SJCRH30 (cell line): Measurements from ENCODE around the gene NPHP1. TPM values are rescaled to one million over a fixed set of nuclear protein-coding genes. Genes with fewer than 3 reads are reported as not detected.
"Not testable (repeated sequence)": the region's sequence is repeated elsewhere in the genome, so short reads cannot be mapped to it uniquely, and the experiment has no call there.

Experiments used
- DNase-seq, 2 experiments: peaks; one replicate each; pipeline ENCODE4 v3.0.0-alpha.2; 2015 to 2020
- H3K27ac ChIP-seq: fragments of 250-450 bp; sonication (Bioruptor Pico); 2 replicates; pipeline ENCODE4 v1.5.1; 2020; ENCODE audit warnings: mild to moderate bottlenecking, moderate library complexity
- H3K27me3 ChIP-seq: fragments of 250-450 bp; sonication (Bioruptor Pico); 2 replicates; pipeline ENCODE4 v1.5.1; 2020; ENCODE audit warnings: mild to moderate bottlenecking, moderate library complexity
- H3K36me3 ChIP-seq: fragments of 250-450 bp; sonication (Bioruptor Pico); 2 replicates; pipeline ENCODE4 v1.5.1; 2020; ENCODE audit warnings: mild to moderate bottlenecking, moderate library complexity
- H3K4me1 ChIP-seq: fragments of 250-450 bp; sonication (Bioruptor Pico); 2 replicates; pipeline ENCODE4 v1.5.1; 2020; ENCODE audit warnings: mild to moderate bottlenecking, moderate library complexity
- H3K4me3 ChIP-seq: fragments of 250-450 bp; sonication (Bioruptor Pico); 2 replicates; pipeline ENCODE4 v1.5.1; 2020; ENCODE audit warnings: mild to moderate bottlenecking, moderate library complexity
- H3K9me3 ChIP-seq: fragments of 250-450 bp; sonication (Bioruptor Pico); replicated peaks from 2 replicates; pipeline ENCODE4 v1.5.1; 2020; ENCODE audit warnings: mild to moderate bottlenecking, moderate library complexity
- total RNA-seq: library from RNA; depleted of rRNA; stranded (reverse); fragments of >200 nt; shearing (Covaris generic); gene quantifications from 2 replicates; pipeline ENCODE4 v1.2.3, GENCODE V29; 2014; rRNA removed

The NPHP1 gene
- total RNA-seq, 1 experiment from 2014 or later = 4.4 TPM

GRCh38 chr2:110095994-110096633, 108.7 kb downstream of the NPHP1 start:
- no peak overlapping the region for H3K4me3 ChIP-seq
- no peak for DNase-seq
- no peaks in the 10 kb centered on the region for H3K27me3 ChIP-seq
- H3K9me3 ChIP-seq = no peaks in the 10 kb centered on the region
- no peak overlapping the region for H3K27ac ChIP-seq
- 0 out of 2 replicates have a peak, but pooled peaks cover 3% of the 10 kb centered on the region for H3K4me1 ChIP-seq
- no peaks in the 10 kb centered on the region for H3K36me3 ChIP-seq

- not testable (repeated sequence) for H3K27ac ChIP-seq, H3K4me3 ChIP-seq, DNase-seq, H3K36me3 ChIP-seq, H3K4me1 ChIP-seq, H3K27me3 ChIP-seq, H3K9me3 ChIP-seq
These were observed 109.8 kb downstream of the NPHP1 start for GRCh38 chr2:110094884-110095534.

GRCh38 chr2:110093924-110094323, 110.9 kb downstream of the NPHP1 start:
- H3K36me3 ChIP-seq, H3K4me3 ChIP-seq, DNase-seq, H3K27ac ChIP-seq, H3K9me3 ChIP-seq, H3K4me1 ChIP-seq, H3K27me3 ChIP-seq: not testable (repeated sequence)

- not testable (repeated sequence) for H3K27me3 ChIP-seq, H3K4me3 ChIP-seq, H3K4me1 ChIP-seq, H3K36me3 ChIP-seq, H3K27ac ChIP-seq, H3K9me3 ChIP-seq, DNase-seq
These were observed 114.6 kb downstream of the NPHP1 start for GRCh38 chr2:110090164-110090563.

- H3K36me3 ChIP-seq, DNase-seq, H3K4me1 ChIP-seq, H3K27ac ChIP-seq, H3K9me3 ChIP-seq, H3K27me3 ChIP-seq, H3K4me3 ChIP-seq: not testable (repeated sequence)
These were observed 121.1 kb downstream of the NPHP1 start for GRCh38 chr2:110083757-110084156.

GRCh38 chr2:110083162-110083561, 121.7 kb downstream of the NPHP1 start:
- H3K4me1 ChIP-seq, H3K4me3 ChIP-seq, H3K27me3 ChIP-seq, H3K27ac ChIP-seq, H3K36me3 ChIP-seq, H3K9me3 ChIP-seq, DNase-seq: not testable (repeated sequence)

GRCh38 chr2:110078104-110078503, 126.7 kb downstream of the NPHP1 start:
- H3K27ac ChIP-seq = not testable (repeated sequence)

GRCh38 chr2:110075896-110076295, 128.9 kb downstream of the NPHP1 start:
- not testable (repeated sequence) for H3K27me3 ChIP-seq, DNase-seq, H3K4me1 ChIP-seq, H3K9me3 ChIP-seq, H3K36me3 ChIP-seq, H3K4me3 ChIP-seq, H3K27ac ChIP-seq

More at GRCh38 chr2:110078104-110078503, 126.7 kb downstream of the NPHP1 start:
- H3K36me3 ChIP-seq, H3K4me1 ChIP-seq, H3K9me3 ChIP-seq, DNase-seq, H3K27me3 ChIP-seq, H3K4me3 ChIP-seq: not testable (repeated sequence)

Other genes starting within 250 kb of the NPHP1 start
- gene MALL, start 89.2 kb downstream of the NPHP1 start, total RNA-seq = 0.12 TPM in 1 of 2 replicates, not detected in the other
- 23.5 and 37.7 TPM in 2 replicates for gene MTLN, start 7.5 kb upstream of the NPHP1 start, total RNA-seq